ENCODE measurements around the gene CACNA1S. TPM values are rescaled to one million over a fixed set of nuclear protein-coding genes. Genes with fewer than 3 reads are reported as not detected.

Gene CACNA1S
- total and polyA plus RNA-seq, 2 of the 8 experiments (the other 6 are each of a cell fraction or from before 2014, with no cell fraction given) = 0.06 TPM; not detected in 1

GRCh38 chr1:201064806-201065205, 47.4 kb downstream of the CACNA1S start (continued):
- TF ChIP-seq TAF1 (IDR thresholded peaks at IDR 0.05; ENCODE audit: low read depth, low read length) = no peak
- no peak for TF ChIP-seq PHF8 (conservative IDR thresholded peaks at IDR 0.05; ENCODE audit: low read depth, low read length)

All from H1 (cell line).